B cell (primary cell): ENCODE data around the gene ROR2.

ENCODE experiments used
- EZH2 ChIP-seq: IDR thresholded peaks from 2 replicates; pipeline ENCODE4 v1.6.1; 2012; ENCODE audit warnings: borderline replicate concordance, low read depth, mild to moderate bottlenecking, moderate library complexity, low read length; ENCODE audit not compliant: insufficient read depth, poor library complexity, severe bottlenecking
- TF ChIP-seq, protein P1 (sequence below): fragments of 200-600 bp; IDR thresholded peaks from one replicate; pipeline ENCODE4 v1.8.0; 2022; ENCODE audit warnings: antibody characterized with exemption, mild to moderate bottlenecking

GRCh38 chr9:91933556-91934352 is 16.3 kb downstream of the ROR2 start:
- TF ChIP-seq, protein P1, sequence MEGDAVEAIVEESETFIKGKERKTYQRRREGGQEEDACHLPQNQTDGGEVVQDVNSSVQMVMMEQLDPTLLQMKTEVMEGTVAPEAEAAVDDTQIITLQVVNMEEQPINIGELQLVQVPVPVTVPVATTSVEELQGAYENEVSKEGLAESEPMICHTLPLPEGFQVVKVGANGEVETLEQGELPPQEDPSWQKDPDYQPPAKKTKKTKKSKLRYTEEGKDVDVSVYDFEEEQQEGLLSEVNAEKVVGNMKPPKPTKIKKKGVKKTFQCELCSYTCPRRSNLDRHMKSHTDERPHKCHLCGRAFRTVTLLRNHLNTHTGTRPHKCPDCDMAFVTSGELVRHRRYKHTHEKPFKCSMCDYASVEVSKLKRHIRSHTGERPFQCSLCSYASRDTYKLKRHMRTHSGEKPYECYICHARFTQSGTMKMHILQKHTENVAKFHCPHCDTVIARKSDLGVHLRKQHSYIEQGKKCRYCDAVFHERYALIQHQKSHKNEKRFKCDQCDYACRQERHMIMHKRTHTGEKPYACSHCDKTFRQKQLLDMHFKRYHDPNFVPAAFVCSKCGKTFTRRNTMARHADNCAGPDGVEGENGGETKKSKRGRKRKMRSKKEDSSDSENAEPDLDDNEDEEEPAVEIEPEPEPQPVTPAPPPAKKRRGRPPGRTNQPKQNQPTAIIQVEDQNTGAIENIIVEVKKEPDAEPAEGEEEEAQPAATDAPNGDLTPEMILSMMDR = no peak
- no peak for TF ChIP-seq EZH2
